HG02973 (cell line): ENCODE measurements around the gene LDLR.
"Not testable (repeated sequence)": the region's sequence is repeated elsewhere in the genome, so short reads cannot be mapped to it uniquely, and the experiment has no call there.

Experiments used
- ATAC-seq: cut with Tn5 transposase; IDR thresholded peaks from one replicate; pipeline ENCODE4 v1.9.1; 2021; ENCODE audit warnings: moderate library complexity; ENCODE audit not compliant: unreplicated experiment

LDLR gene

DNA sequence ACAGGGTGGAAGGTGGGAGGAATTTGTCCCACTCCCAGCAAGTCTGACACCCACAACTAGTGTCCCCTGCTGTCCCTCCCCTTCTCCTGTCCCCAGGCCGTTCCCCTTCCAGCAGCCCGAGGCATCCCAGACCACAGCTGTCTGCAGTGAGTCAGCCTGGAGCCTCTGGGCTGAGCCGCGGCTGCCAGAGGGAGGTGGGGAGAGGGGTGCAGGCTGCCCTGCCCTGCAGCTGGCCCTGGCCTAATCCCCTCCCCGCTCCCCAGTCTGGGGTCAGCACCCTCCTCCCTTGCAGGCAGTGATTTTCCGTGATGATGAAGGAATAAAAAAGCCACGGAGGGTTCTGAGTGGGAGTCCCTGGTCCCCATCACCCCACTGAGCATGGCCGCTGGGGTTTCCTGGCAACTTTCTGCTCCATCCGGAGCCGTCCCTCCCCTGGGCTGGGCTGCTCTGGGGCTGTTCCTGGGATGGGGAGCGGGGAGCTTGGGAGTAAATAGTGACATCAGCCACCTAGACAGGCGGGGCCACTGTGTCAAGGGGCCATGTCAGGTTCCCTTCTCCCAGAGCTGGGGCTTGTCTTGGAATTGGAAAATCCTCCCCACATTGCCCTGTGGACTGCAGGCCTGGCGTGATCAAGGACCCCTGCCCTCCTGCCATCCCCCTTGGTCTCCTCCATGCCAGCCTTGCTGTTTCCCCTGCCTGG lies 49.5 kb downstream of the LDLR start:
- ATAC-seq, result no peak

DNA sequence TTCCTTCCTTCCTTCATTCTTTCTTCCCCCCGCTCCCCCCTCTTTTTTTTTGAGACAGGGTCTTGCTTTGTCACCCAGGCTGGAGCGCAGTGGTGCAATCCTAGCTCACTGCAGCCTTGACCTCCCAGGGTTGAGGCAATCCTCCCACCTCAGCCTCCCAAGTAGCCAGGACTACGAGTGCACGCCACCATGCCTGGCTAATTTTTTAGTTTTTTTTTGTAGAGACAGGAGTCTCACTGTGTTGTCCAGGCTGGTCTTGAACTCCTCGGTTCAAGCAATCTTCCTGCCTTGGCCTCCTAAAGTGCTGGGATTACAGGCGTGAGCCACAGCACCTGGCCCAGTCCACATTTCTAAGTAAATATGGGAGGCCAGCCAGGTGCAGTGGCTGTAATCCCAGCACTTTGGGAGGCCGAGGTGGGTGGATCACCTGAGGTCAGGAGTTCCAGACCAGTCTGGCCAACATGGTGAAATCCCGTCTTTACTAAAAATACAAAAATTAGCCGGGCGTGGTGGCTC lies 50.8 kb downstream of the LDLR start:
- ATAC-seq, result not testable (repeated sequence)

DNA sequence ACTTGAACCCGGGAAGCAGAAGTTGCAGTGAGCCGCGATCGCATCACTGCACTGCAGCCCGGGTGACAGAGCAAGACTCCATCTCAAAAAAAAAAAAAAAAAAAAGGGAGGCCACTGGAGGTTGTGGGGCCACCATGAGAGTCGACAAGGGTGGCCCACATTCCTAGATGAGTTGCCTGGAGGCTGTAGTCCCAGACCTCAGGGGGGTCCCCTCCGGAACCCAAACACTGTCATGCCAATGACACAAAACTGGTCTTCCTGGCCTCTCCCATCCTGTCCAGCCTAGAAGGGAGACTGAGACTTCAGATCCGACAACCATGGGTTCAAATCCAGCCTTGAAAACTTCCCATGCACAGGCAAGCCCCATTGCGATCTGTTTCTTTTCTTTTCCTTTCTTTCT lies 51.6 kb downstream of the LDLR start:
- no peak for ATAC-seq

DNA sequence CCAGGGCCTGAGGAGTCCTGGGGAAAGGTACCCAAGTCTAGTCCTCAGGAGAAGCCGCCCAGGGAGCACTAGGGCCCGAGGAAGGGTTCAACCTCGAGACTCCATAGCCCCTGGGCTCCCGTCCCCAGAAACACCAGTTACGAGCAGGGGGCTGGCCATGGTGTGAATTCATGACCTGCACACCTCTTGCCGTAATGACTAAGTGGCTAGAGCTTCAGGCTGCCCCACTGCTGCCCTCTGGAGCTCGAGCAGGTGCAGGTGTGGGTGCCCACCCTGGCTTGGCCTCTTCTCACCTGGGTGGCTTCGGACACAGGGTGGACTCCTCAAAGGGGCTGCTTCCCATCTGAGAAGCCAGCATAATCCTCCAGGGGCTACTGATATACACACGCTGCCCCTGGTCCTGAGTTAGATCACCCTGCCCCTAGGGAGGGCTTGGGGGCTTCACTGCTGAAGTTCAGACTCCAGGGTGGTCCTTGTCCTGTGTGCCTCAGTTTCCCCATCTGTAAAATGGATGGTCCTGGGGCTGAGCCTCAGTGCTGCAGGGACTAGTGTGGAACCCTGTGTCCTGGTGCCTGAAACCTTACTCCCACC lies 52.8 kb downstream of the LDLR start:
- ATAC-seq, result no peak

DNA sequence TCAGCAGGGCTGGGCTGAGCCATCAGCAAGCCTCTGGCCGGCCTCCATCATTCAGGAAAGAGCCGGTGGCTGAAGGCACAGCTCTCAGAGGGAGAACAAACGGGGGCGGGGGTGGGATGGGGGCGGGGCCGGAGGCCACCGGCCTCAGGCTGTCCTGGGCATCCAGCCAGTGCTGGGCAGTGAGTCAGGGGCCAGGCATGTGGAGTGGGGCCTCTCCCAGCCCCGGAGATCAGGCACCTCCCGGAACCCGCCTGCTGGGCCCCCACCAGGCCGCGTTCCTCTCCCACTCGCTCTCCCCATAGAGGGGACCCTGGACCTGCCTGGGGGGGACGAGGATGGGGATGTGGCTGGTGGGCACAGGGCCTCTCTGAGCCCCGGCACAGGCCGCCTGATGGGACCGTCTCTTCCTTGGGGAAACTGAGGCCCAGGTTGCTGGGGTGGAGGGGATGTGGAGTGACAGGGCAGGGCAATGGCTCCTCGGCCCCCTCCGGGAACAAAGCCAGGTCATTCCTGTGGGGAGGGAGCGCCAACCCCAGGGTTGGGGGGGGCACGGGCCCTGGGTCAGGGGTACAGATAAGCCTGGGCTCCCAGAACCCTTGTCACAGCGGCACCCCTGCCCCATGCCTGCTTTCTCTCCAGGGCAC lies 53.4 kb downstream of the LDLR start:
- no peak for ATAC-seq

DNA sequence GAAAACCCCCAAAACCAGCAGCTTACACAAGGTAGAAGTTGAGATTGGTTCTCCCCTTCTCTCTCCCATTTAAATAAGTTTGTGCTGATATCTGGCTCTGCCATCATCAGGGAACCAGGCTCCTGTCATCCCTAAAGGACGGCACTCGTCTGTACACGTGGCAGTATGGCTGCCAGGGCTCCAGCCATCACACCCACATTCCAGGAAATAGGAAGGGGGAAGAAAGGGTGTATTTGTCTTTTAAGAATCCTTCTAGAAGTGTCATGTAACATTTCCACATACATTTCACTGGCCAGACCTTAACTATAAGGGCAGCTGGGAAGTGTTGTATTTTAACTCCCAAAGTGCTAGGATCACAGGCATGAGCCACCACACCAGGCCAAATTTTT lies 56.3 kb downstream of the LDLR start:
- ATAC-seq, result no peak

DNA sequence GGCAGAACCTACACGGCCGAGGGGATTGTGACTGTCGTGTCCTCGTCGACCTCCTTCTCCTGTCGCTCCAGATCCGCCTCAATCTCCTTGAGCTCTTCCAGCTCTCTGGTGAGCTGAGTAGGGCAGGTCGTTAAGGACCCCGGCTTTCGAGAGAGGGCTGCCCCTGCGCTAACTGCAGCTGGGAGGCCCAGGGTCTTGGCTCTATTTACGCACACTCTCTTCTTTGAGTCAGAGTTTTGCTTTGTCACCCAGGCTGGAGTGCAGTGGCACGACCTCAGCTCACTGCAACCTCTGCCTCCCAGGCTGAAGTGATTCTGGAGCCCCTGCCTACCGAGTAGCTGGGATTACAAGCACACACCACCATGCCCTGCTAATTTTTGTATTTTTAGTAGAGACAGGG lies 58.7 kb downstream of the LDLR start:
- no peak for ATAC-seq

DNA sequence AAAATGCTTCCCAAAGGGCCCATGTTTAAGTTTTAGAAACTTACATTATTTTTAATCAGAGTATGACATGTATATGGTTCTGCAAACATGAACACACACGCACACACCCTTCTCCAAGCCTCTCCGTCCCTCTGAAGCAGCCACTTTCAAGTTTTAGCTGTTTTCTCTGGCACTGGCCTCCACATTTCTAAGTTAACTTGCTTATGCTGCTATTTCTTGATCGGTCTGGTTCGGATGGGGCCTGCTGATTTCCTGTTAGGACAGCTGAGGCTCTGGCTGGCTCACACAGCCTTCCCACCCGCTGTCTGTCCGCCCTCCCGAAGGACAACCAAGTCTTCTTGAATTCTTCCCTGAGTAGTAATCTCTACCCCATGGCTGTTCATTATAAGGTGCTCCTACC lies 61.9 kb downstream of the LDLR start:
- ATAC-seq, result no peak

DNA sequence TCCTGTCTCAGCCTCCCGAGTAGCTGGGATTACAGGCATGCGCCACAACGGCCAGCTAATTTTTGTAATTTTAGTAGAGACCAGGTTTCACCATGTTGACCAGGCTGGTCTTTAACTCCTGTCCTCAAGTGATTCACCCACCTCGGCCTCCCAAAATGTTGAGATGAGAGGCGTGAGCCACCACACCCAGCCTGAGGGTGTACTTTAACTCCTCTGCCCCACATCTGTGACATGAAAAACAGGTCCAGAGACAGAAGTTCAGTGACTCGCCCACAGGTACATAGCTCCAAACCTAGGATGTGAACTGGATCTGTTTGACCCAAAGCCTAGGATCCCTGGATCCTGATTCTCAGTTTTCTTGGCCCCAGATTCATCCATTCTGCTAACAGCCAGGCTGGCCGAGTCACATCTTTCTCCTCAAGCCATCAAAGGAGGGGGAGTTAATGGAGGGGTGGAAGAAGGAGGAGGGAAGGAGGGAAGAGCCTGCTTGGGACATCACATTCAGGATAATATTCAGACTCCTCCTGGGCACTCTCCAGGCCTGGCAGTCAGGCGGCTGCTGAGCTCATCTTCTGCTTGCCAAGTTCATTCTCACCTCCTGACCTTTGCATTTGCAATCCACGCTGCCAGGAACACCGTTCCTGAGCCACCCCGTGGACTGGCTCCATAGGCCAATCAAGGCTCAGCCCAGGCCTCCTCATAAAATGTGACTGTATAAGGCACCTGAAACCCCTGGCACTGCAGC lies 63.2 kb downstream of the LDLR start:
- no peak for ATAC-seq

DNA sequence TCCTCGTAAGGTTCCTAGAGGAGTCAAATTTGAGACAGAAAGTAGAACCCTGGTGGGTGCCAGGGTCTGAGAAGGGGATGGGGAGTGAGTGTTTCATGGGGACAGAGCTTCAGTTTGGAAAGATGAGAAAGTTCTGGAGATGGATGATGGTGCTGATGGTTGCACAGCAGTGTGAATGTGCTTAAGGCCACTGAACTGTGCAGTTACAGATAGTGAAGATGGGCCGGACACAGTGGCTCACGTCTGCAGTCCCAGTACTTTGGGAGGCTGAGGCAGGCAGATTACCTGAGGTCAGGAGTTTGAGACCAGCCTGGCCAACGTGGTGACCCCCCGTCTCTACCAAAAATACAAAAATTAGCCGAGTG lies 65.4 kb downstream of the LDLR start:
- no peak for ATAC-seq

DNA sequence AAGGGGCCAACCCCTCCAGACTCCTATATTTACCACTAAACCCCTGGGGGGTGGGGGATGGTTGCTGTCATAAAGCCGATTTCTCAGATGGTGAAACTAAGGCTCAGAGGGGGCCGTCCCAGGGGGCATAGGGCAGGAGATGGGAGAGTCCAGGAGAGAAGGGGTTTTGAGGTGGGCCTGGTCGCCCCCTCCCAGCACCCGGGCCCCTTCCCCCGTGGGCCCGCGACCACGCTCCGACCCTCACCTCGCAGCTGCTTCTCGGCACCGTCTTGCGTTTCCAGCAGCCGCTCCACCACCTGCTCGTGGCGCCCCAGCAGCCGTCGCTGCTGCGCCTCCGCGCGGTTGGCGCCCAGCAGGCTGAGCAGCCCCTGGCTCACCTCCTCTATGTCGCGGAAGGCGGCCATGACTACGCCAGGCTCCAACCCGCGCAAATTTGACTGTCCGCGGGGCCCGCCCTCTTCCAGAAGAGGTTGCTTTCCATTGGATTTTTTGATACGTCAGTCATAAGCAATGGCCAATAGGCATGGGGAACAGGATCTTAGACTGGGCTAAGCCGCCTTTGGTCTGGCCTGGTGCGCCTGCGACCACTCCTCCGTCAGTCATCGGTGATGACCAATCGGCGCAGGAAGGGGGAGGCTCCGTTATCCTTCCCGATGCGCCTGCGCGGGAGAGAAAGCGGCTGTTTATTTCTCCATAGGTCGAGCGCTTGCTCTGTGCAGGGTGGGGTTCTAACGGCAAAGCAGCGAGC lies 66.3 kb downstream of the LDLR start, which contains the start of gene SPC24:
Gene SPC24, minus strand, starts transcription at position 410 of the 748 bp plus-strand sequence. Its CDS starts 6 bp downstream, at position 404.
- ATAC-seq, result peak; percentile 95

DNA sequence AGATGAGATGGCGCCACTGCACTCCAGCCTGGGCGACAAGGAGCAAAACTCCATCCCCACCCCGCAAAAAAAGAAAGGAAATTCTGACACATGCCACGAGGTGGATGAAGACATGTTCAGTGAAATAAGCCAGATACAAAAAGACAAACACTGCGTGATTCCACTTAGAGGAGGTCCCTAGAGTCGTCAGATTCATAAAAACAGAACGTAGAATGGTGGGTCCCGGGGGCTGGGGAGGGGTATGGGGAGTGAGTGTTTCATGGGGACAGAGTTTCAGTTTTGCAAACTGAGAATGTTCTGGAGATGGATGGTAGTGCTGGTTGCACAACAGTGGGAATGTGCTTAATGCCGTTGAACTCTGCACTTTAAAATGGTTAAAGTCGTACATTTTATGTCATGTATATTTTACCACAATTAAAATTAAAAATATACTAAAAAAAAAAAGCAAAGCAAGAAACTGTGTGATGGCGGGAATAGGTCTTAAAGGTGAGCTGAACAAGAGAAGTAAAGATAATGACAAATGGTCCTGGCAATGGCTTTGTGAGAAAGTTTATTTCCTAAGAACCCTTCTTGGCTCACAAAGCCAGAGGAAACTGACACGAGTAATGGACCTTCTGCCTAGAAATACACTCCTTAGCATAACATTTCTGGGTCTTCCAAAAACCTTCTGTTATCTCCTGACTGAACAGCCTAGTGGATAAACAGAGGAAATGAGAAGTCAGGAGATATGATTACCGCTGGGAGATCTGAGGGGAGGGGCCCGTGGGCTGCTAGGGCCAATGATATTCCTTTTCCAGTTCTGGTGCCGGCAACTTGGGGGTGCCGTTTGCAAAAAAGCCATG lies 70.6 kb downstream of the LDLR start:
- ATAC-seq, result no peak

DNA sequence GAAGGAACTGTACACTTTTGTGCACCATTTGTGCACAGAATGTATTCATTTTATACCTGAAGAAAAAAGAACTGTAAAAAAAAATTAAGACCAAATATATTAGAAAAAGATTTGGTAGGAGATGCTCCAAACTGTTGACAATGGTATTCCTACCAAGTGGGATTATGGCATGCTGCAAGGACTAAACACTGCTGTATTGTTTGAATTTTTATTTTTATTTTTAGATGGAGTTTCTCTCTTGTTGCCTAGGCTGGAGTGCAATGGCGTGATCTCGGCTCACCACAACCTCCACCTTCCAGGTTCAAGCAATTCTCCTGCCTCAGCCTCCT lies 71.1 kb downstream of the LDLR start:
- not testable (repeated sequence) for ATAC-seq

DNA sequence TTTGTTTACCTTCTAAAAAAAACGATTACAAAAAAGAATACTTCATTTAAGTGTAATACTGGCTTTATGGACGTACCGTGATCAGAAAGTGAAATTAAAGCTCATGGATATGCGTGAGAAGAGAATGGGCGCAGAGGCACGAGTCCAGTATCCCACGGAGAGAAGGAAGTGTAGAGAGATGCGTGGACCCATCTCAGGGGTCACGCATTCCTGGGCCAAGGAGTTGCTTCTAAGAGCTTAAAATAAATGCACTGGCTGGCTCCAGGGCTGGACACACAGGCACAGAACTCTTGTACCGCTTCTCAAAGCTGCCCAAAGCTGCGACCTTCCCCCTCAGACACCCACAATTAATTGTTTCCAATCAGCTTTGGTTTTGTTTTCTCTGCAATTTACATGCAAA lies 75.0 kb downstream of the LDLR start:
- no peak for ATAC-seq

DNA sequence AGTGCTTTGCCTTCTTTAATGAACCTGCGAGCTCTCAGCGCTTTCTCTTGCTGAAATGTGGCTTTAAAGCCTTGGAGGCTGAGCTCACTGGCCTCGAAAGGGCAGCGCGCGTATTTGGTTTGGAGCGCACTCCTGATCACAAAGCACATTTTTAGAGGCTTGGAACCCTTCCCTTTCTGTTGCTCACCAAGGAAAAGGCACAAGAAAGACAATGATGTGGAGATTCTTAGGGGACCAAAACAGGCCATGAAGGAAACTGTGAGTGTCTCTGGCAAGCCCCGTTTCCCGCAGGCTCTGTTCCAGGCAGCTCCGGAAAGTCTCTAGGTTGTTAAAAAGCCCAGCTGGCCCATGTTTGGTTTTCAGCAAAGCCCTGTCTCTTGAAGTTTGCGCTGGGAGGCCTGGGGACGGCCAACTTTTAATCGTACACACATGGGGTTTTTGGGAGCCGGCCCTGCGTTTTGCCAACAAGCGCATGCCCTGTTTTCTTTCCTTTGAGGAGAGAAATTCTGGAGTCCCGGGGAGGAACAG lies 75.7 kb downstream of the LDLR start:
- no peak for ATAC-seq

DNA sequence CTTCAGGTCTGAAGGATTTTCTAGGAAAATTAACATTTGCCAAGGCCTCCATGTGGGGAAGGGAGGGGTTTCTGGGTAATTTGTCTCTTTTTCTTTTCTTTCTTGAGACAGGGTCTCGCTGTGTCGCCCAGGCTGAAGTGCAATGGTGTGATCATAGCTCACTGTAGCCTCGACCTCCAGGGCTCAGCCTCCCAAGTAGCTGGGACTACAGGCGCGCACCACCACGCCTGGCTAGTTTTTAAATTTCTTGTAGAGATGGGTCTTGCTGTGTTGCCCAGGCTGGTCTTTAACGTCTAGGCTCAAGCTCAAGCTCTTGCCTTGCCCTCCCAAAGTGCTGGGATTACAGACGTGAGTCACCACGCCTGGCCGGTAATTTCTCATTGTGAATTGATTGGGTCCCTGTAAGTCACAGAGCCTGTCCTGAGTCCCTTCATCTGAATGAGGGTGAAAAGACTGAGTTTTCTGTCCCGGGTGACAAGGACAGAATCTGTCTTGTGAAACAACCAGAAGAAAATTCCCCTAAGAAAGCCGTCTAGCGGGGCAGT lies 76.3 kb downstream of the LDLR start:
- no peak for ATAC-seq

DNA sequence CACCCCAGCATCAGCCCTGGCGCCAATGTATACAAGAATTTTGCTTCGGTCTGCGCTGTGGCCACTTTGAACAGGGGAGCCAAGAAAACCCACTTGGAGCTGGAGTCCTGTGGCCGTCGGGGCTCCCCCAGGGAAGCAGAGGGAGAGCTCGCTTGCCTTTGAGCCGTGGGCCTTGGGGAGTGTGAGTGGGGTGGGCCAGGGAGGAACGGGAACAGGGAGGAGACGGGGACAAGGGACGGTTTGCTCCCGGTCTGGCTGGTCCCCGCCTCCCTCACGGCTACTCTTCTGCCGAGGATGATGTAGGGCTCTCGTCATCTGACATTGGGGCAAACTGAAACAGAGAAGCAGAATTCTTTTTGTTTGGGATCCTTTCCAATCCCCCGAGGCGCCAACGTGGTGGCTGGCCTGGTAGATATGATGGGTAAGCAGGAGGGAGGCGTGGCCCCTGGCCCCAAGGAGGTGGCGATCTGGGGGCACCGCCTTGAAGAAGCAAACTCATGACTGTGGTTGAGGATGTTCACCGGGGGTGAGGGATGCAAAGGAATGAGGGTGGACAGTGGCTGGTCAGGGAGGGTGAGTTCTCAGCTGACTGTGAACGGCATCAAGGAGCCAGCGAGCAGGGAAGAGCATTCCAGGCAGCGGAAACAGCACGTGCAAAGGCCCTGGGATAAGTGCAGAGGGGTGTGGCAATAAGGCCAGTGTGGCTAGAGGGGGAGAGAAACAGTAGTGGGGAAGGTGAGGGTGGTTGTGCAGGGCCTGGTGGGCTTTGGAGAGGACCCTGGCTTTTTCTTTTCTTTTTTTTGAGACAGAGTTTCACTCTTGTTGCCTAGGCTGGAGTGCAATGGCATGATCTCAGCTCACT lies 77.2 kb downstream of the LDLR start:
- ATAC-seq, result no peak

DNA sequence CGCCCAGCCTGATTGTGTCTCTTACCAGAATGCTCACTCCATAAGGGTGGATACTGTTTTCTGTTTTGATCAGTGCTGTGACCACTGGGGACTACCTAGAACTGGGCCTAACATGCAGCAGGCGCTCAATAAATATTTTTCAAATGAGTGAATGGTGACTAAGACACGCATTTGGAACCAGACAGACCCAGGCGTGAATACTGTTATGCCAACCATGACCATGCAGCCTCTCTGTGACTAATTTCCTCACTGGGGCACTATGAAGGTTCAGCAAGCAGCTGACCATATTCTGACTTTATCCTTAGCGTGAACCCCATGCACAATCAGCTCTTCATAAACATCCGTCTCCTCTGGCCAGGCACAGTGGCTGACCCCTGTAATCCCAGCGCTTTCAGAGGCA lies 79.3 kb downstream of the LDLR start:
- ATAC-seq, result no peak
